Left renal cortex interstitium (tissue), 4 donors: Measurements from ENCODE around the gene CCNY. TPM values are rescaled to one million over a fixed set of nuclear protein-coding genes. Genes with fewer than 3 reads are reported as not detected.

Source experiments
- DNase-seq, 4 donors: peaks; one replicate each; pipeline ENCODE4 v3.0.0-alpha.2; 2013; ENCODE audit warnings: low read depth in 4 of 4, low spot score in 2 of 4, missing footprints in 1 of 4
- polyA plus RNA-seq, 4 donors: library from polyadenylated mRNA; unstranded; fragments of 120-200 nt; gene quantifications; one replicate each; pipeline ENCODE4 v1.2.1, GENCODE V29; 2013; ENCODE audit not compliant: insufficient read length in 4 of 4

Gene CCNY
- polyA plus RNA-seq, 4 donors = 87.1 to 120 (median 103) TPM

DNA sequence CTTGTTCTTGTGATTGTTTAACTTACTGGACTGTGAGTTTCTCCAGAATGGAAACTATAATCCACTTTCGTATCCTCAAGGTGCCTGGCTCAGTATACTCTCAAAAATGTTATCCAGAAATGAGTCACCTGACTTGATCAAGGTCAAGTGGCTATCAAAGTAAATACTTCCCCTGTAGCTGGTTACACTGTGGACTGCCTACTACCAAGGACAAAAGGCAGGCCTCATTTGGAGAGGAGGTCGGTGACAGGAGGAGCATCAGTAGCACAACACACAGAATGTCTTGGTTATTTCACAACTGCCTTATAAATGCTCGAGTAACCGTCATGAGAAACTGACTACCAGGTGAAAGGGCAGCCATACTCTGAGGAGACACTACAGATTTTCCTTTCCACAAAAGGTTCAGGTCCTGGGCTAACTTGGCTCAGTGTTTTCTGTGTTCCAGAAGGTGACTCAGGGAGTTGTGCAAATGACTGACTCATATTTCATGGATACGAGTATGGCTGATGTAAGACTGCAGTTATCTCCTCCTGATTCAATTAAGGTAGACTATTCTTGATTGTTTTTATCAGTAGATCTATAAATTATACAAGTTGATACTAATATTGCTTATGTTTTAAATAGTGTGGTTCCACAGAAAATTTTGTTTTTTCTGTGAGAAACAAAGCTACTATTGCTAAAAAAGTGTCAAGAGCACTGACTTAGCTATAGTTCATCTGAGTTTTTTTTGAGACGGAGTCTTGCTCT lies 4.2 kb upstream of the CCNY start:
- DNase-seq = no peak

DNA sequence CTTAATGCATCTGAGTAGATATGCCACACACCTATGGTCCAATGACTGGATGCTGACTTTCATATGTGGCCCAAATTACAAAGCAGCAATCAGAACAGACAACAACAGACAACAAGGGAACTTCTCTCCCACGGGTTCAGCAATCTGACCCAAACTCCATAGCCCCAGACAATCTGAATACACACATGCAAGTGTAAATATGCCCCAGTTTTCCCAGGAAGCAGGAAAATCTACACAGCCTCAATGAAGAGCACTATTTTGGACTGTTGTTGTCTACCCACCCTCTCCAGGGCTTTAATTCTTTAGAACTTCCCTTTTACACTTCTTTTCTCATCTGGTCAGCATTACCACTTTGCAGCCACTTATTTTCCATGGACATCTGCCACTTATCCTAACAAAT lies 2.0 kb upstream of the CCNY start:
- no peak for DNase-seq

DNA sequence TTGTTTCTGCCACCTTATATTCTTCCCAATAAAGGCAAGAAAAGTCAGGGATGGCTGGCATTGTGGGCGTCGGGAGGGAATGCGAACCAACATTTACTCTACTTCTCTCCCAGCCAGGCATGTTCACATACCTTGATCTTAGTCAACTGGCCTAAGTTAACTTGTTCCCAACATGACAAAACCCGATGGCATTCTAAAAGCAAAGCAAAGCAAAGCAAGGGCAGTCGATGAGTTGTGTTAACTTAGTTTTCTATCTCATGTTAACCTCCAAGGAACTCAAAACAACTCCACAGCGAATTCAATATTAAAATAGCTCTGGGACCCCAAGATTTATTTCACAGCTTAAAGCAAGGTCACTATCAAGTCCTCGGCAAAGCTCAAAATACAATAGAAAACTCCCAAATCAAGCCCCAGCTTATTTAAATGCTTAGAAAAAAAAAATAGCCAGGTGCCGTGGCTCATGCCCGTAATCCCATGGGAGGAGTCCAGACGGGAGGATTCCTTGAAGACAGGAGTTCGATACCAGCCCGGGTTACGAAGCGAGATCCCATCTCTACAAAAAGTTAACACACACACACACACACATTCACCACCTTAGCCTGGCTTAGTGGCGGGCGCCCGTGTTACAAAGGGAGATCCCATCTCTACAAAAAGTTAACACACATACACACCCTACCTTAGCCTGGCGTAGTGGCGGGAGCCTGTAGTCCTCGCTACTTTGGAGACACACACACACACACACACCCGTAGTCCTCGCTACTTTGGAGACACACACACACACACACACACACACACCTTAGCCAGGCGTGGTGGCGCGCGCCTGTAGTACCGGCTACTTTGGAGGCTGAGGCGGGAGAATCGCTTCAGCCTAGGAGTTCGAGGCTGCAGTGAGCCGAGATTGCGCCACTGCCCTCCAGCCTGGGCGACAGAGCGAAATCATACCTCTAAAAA lies 901 bp upstream of the CCNY start:
- no peak for DNase-seq

DNA sequence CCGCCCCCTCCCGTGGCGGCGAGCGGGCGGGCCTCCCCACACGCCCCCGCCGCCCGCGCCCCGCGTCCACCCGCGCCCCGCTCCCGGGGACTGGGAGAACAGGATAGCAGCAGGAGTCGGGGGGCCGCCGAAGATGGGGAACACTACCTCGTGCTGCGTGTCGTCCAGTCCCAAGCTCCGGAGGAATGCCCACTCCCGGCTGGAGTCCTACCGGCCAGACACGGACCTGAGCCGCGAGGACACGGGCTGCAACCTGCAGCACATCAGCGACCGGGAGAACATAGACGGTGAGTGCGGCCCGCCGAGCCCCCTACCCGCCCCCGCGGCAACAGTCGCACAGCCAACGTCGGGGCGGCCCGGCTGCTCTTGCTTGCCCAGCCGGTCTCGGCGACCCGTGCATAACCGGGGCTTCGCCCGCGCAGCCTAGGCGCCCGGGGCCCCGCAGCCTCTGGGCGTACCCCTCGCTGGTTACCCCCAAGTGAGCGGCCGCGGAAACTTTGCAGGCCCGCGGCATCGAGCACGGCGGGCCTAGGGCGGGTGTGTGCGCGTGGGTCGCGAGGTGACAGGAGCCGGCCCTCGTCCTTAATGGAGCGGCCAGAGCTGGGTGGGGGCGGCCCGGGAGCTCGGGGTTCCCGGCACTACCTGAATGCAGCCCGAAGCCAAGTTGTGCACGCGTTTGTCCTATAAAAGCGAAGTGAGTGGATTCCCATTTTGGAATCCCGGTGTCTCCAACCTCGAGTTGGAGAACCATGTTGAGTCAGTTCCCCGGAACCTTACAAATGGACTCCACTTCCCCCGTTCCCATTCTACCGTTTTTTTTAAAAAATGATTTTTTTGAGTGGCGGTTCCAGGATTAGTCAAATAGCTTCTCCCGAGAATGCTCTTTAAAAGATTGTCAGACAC lies 863 bp downstream of the CCNY start:
- DNase-seq = no peak

DNA sequence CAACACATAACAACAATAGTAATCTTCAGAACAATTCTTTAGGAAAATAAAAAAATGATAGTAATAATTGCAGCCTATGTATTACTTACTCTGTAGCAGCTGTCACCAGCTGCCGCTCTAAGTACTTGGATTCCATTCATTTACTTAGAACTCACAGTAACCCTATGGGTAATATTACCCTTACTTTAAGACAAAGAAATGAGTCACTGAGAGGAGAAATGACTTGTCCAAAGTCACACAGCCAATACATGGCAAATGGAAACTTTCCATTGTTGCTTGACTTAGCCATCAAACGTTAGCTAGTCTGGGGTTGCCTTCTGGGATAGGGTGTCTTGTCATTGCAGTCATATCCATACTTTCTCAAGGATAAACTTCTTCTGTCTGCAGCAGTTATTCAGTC lies 3.6 kb downstream of the CCNY start:
- no peak for DNase-seq

DNA sequence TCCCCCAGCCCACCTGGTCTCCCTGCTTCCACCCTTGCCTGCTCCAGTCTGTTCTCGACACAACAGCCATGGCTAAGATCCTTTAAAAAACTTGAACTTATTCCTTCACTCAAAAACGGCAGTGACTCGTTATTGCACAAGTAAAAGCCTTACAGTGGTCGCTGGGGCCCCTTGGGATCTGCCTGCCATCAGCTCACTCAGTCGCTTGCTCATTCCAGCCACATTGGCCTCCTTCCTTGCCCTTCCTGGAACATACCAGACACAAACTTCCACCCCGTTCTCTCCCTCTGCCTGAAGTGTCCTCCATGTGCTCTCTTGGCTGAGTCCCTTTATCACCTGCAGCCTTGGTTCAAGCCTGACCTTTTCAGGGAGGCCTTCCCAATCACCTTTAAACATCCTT lies 4.7 kb downstream of the CCNY start:
- DNase-seq = no peak

DNA sequence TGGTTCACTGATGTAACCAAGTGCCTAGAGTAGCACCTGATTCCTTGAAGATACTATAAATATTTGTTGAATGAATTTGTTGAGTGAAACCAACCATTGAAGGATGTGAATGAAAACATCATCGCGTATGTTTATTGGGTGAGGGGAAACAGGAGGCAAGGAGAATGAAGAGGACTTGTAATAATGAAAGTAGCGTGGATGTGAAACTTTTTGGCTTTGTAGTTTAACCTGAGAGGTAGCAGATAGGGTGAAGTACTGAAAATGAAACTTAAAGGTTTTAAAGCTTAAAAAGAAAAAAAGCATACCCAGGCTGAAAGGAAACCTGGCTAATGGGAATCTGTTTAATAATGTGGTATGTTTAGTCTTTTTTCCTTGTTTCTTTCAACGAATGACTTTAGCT lies 5.2 kb downstream of the CCNY start:
- DNase-seq = no peak

DNA sequence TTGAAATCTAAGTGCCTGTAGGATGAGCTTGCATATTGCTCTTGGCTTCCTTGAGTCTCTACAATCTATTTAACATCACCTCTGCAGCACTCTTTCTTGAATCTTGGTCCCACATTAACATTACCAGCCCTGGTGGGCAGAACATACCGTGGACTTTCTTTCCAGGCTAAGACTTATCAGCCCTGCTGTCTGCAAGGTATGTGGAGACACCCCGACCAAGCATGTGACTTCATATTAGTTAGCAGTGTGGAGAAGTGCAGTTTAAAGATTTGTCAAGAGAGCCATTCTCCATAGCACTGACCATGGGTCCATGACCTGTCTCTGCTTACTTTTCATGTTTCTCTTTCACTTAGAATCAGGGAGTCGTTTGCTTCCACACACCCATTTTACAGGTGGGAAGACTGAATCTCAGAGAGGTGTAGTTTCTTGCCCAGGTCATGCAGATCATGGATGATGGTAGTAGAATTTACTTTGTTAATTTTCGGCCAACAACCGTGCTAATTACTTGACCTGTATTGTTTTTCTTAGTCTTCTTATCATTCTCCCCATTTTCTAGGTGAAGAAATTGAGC lies 6.0 kb downstream of the CCNY start:
- DNase-seq = no peak

DNA sequence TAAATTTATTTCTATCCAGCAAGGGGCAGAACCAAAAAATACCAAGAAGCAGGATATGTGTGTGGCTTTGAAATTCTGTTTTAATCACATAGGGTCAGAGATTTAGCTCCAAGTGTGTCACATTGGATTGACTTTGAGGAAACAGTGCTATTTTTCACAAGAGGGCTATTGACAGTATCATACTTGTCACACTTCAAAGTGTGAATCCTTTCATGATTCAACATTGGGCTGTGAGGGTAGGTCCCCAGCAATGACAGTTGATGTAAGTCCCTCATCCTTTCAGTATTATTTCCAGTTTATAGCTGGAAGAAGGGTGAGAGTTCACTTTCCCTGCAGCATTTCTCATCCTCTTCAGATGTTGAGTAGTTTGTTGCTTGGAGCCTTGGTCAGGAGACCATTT lies 7.4 kb downstream of the CCNY start:
- no peak for DNase-seq

DNA sequence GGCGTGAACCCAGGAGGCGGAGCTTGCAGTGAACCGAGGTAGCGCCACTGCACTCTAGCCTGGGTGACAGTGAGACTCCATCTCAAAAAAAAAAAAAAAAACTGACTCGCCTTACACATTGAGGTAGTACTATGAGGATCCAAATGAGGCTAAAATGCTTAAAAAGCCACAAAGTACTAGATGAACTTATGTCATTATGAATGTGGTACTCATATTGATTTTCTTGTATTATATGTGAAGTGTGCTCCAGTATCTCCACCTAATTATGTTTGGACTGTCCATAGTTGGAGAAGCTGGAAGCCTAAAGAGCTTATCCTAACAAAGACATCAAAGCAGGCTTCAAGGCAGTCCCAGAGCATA lies 9.1 kb downstream of the CCNY start:
- no peak for DNase-seq

DNA sequence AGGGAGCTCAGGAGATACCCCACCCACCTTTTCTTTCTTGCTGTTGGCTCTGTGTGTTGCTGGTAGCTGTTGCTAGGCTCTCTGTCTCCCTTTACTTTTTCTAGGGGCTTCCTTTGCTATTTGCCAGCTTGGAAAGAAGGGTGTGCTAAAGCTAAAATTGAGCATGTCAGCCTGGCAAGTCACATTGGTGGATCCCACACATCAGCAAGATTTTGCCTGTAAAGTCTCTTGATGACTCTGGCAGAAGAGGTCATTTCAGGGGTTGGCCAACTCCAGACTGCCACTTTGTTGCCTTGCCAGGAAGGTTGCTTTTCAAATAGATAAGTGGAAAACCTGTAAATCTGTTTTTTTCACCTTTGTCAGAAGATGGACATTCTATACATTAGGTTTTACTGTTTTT lies 9.9 kb downstream of the CCNY start:
- DNase-seq = no peak

DNA sequence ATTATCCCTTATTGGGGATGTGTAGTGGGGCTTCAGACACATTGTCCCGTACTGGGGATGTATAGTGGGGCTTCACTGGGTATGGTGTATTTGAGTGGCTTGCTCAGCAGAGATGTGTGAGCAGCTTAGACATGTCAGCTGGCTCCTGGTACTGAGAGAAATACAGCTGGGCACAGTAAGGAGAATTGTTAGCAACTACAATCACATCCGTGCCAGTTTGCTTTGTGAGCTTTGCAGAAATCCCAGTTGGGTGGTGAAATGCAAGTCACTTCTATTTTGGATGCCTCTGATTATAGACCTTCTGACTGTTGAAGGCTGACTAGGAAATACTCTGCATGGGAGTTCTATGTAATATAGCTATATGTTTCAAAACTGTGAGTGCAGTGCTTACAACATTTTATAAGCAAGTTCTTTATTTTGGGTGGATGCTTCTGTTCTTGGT lies 10.8 kb downstream of the CCNY start:
- DNase-seq = no peak

DNA sequence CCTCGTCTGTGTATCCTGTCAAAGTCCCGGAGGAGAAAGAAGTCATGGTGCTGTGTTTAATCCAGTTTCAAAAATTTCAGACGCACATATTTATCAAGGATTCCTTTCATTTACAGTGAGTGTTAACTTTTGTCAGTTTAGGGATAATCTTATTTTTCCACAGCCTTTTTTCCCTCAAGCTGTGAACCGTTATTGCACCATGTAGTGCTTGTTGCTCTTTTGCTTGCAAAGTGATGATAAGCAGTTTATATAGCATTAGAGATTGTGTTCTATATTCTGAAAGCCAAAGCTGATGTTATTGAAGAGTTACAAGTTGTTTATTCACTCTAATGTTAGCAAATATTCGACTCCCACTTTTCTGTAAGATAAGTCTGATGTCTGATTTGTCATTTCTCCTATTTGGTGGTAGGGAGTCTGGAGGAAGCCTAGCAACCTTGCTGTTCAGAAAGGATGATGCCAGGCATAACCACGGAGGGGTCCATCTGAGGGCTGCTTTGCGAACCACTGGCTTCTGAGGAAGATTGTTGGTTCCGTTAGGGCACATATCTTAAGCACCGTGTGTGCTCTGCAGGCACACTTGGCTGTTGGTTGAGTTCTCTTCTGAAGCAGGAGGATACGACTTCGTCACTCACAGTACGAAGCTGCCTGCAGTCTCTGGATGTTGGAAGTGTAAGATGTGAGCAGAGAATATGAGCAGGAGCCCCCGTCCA lies 11.7 kb downstream of the CCNY start:
- no peak for DNase-seq

DNA sequence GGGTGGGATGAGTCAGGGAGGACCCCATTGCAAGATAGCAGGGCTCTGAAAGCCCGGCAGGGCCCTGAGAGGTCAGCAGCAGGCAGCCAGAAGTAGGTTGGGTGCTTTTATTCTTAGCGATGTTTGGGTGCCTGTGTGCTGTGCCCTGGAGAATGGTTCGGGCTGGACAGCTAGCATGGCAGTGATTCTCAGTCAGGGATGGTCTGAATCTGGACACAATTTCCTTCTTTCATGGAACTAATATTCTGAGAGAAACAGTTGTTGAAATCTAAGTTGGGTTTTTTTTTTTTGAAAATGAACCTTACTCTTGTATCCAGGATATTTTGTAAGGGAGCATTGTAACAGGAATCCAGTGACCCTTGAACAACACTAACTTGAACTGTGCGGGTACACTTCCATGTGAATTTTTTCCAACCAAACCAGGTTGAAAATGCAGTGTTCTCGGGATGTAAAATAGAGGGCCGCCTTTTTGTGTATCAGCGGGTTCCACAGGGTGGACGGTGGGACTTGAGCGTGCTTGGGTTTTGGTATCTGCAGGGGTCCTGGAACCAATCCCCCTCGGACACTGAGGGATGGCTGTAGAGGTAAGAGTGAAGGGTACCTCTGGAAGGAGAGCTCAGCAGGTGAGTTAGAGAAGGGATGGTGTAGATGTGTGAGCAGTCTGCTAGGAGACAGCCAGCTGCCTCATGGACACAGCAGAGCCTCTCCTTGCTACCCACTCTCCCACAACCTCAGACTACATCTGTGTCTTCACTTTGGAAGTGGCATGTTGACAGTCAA lies 12.5 kb downstream of the CCNY start:
- no peak for DNase-seq

DNA sequence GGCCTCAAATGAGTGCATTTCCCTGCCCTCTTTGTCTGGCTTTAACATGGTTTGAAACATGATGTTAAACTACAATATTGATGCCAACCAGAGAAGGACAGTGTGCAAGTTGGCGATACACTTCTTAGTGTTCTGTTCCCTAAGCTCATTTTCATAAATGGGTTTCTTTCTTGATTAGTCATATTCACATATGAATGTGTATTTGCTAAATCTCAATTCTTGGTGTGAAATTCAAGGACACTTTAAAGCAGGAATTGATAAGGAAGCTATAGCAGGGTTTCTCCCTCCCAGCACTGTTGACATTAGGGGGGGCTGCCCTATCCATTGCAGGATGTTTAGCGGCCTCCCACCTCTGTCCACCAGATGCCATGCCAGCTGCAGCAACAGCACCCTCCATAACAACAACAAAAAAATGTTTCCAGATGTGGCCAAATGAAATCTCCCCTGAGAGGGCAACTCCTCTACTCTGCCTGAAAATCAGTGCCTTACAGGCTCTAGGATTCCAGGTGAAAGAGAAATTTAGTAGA lies 13.1 kb downstream of the CCNY start:
- DNase-seq = no peak

DNA sequence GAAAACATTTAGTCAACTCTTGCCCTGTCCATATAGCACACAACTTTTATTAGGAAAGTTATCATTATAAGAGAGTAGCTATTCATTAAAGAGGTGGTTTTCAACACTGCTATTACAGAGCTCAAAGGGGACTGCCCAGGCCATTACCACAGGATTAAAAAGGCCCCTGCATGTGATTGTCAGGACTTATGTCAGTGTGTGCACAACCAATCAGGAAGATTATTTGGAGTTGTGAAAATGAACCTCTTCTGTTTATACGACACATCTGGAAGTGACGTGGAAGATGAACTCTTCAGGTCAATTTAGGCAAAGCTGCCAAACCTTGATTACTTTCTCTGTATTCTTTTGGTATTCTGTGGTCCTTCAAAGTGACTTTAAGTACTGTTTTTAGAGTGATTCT lies 14.7 kb downstream of the CCNY start:
- DNase-seq = no peak

DNA sequence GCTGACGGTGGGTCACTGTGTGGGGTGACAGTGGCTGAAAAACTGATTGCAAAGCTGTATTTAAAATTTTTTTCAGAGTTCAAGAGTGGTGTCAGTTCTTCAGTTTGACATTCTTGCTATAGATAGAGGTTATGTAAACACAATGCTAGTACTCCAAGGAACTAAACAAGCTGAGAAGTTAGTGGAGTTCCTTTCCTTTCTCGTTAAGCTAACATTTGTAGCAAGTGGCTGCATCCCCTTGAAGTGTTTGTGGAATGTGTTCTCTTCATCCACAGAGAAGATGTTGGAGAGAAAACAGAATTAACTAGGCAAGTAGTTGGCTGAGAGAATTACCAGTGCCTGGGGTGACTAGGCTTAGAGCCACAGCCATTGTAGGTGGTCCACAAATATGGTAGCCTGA lies 15.8 kb downstream of the CCNY start:
- DNase-seq = no peak

DNA sequence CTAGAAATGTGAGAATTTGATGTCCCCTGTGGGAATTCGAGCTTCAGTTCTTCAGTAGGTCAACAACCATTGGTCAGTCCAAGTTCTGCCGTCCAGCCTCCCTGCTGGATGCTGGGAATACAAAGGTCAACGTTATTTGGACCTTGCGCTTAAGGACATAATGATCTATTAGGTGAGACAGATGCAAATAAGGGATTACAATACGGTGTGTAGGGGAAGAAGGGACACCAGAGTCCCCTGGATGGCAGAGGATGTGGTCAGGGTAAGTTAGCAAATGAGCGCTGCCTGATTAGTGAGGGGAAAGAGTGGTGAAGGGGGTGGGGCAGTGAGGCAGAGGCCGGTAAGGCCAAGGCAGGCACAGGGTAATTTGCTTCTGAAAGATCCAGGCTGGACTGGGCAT lies 16.2 kb downstream of the CCNY start:
- no peak for DNase-seq

DNA sequence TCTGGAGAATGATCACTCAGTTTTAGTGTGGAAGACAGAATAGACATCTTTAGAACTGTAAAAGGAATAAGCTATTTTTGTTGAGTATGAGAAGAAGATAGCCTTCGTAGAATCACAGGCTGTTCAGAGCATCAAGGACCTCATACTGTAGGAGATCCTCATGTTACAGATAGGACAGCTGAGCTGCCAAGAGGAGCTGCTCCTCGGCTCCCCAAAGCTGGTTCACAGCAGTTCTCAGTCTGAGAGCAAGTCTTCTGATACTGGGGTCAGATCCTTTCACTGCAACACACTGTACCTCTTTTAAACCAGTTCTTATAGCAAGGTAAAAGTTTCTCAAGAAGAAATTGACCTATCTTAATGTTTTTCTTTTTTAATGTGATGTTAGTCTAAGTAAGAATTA lies 17.1 kb downstream of the CCNY start:
- DNase-seq = no peak
